ENCODE results near the gene NUDT21. TPM values are rescaled to one million over a fixed set of nuclear protein-coding genes. Genes with fewer than 3 reads are reported as not detected.

Gene NUDT21
- total and polyA plus RNA-seq, 2 of the 4 experiments (the other 2 are of a cell fraction): 52.4 to 166 TPM

- Histone ChIP-seq H2BK120ac (ENCODE audit: low read depth, low read length) (no peak overlapping the region), H3K18ac (ENCODE audit: low read depth, low read length) (no peak overlapping the region), H3K4ac (ENCODE audit: low read depth, low read length) (no peak overlapping the region), H3K27me3 (ENCODE audit: control insufficient read depth, insufficient read depth, low read length) (no peaks in the 10 kb centered on the region), H2BK5ac (ENCODE audit: low read depth, low read length, poor library complexity, severe bottlenecking) (no peak overlapping the region), H3K36me3 (ENCODE audit: control insufficient read depth, insufficient read depth, low read length) (peaks cover 17% of the 10 kb centered on the region), H2AK9ac (replicated peaks; ENCODE audit: low read depth, low read length, poor library complexity) (no peak overlapping the region), H2AFZ (replicated peaks; ENCODE audit: low read length, poor library complexity) (no peak overlapping the region), H4K20me1 (ENCODE audit: insufficient read depth, low read length) (no peaks in the 10 kb centered on the region), H3K23ac (ENCODE audit: low read depth, low read length) (no peak overlapping the region), H3K27ac (ENCODE audit: insufficient read depth, low read length) (no peak overlapping the region), H2BK15ac (ENCODE audit: low read depth, low read length) (no peak overlapping the region), H3K9me1 (ENCODE audit: insufficient read depth, low read length) (no peaks in the 10 kb centered on the region), H3K9me3 (ENCODE audit: control insufficient read depth, insufficient read depth, low read length) (no peaks in the 10 kb centered on the region), H3K14ac (replicated peaks; ENCODE audit: low read depth, low read length) (no peak overlapping the region), H2BK20ac (ENCODE audit: low read depth, low read length) (no peak overlapping the region), H2AK5ac (ENCODE audit: low read depth, low read length) (no peak overlapping the region), H3K4me3 (ENCODE audit: insufficient read depth, low read depth, low read length) (no peak overlapping the region), H4K8ac (ENCODE audit: low read depth in 2 of 2, low read length in 2 of 2) (no peak overlapping the region), H4K5ac (ENCODE audit: low read depth, low read length) (no peak overlapping the region), H3K79me1 (ENCODE audit: low read depth in 1 of 2, low read length in 2 of 2) (peaks cover 4 to 8% of the 10 kb centered on the region in 2 experiments; a peak in 3 of 4 replicates), H3K9ac (ENCODE audit: low read depth, low read length) (no peak overlapping the region), H3K56ac (ENCODE audit: extremely low read depth, insufficient read depth, low read length) (no peak overlapping the region), H3K4me2 (ENCODE audit: low read depth, low read length) (no peak overlapping the region), H4K91ac (ENCODE audit: insufficient read depth, low read depth, low read length) (no peak overlapping the region), H3K4me1 (ENCODE audit: control insufficient read depth, insufficient read depth, low read length) (no peaks in the 10 kb centered on the region)
- CTCF ChIA-PET: no interaction called here
- BruUV-seq (replicated peaks): no TSS peak
- WGBS, 2 experiments (ENCODE audit: extremely low coverage in 2 of 2, insufficient read length in 1 of 2): 100% methylated on average over 2 of the region's 5 CpGs; no CpG with 5 or more reads in 1 of the 2 experiments
- dilution Hi-C loops (cut with HindIII; ENCODE audit: low sequenced_read_pairs, unreplicated experiment) (no loop called here), intact Hi-C loops (cut with micrococcal nuclease) (no loop called here), in situ Hi-C loops (cut with MboI; ENCODE audit: low sequenced_read_pairs) (loop anchor here (10.0 kb wide), 2 partner anchors 62 to 212 kb away; no protein-coding TSS in a partner anchor)
- DNase-seq (no peak), ATAC-seq (ENCODE audit: low read depth) (no peak)
- TF ChIP-seq USF2 (IDR thresholded peaks at IDR 0.05; ENCODE audit: low read depth, low read length) (0 out of 2 replicates have a peak, but pooled peaks have one; percentile 8), CTCF (conservative IDR thresholded peaks at IDR 0.05; ENCODE audit: low read depth, low read length) (no peak)
- POLR2A ChIA-PET (ENCODE audit: unreplicated experiment): no interaction called here
These were observed 31.6 kb upstream of the NUDT21 start for GRCh38 chr16:56482683-56483236.

Data from IMR-90 (cell line).